Occipital lobe (tissue), 2 donors: ENCODE results near the gene PEX26. TPM values are rescaled to one million over a fixed set of nuclear protein-coding genes. Genes with fewer than 3 reads are reported as not detected.
"Not testable (repeated sequence)": the region's sequence is repeated elsewhere in the genome, so short reads cannot be mapped to it uniquely, and the experiment has no call there.

Source experiments
- DNase-seq: peaks from one replicate; lab custom pipeline; 2025; lab: John Stamatoyannopoulos, UW
- total RNA-seq: library from RNA; depleted of rRNA; stranded (reverse); fragments of >200 nt; gene quantifications from one replicate; pipeline ENCODE4 v1.2.3, GENCODE V29; 2014

The PEX26 gene
- total RNA-seq, result 15.6 TPM

DNA sequence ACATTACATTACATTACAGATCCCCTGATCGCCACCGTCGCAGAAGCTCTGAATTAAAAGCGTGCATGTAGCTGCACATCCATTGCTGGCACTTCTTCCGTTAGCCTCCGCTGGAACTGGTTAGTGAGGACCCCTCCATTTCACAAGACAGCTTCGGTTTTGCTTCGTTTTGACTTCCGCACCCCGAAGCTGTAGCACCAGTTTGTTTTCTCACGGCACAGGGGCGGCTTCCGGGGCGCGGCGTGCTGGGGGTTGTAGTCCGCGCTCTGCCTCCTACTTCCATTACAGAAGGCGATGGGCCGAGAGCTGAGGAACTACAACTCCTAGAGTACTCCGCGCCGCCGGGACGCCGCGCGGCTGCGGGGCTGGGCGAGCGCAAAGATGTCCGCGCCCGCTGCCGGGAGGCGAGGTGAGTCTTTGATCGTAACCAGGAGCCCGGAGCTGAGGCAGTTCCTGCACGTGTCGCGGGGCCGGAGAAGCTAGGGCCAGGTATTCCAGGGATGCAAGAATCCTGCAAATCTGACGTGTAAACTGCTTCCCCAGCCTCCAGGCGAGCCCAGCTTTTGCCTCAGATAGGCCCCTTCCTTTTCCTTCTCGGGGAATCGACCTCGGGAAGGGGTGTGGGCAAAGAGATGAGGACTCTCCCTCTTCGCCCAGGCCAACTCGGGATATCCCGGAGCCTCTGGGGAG, at the start of gene PEX26:
Gene PEX26 (plus strand): TSS at position 352 of the 690 bp plus-strand sequence. CDS start 387 bp downstream, outside the sequence.
- DNase-seq, result peak; percentile 94

DNA sequence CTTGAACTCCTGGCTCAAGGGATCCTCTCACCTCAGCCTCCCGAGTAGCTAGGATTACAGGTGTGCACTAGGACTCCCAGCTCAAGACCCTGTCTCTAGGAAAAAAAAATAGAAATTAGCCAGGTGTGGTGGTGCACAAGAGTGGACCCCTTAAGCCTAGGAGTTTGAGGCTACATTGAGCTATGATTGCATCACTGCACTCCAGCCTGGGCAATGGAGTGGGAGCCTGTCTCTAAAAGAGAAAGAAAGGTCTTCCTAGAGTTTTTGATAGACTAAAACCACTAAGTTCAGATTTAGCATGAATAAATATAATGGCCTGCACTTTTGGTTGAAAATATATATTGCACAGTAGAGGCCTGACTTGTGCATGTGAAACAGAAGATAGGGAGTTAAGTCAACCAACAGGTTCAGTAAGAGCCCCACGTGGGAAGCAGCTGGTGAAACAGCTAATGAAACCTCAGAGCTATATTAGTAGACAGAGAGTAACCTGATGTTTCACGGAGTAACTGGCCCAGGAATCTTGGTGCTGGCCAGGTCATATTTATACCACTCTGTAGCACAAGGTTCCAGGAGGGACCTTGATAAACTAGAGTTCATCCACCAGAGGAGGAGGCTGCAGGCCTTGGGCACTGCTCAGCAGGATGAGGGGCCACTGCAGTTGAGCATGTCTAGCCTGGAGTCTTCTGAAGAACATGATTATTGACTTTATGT, 48.8 kb upstream of the PEX26 start:
- DNase-seq, result no peak

DNA sequence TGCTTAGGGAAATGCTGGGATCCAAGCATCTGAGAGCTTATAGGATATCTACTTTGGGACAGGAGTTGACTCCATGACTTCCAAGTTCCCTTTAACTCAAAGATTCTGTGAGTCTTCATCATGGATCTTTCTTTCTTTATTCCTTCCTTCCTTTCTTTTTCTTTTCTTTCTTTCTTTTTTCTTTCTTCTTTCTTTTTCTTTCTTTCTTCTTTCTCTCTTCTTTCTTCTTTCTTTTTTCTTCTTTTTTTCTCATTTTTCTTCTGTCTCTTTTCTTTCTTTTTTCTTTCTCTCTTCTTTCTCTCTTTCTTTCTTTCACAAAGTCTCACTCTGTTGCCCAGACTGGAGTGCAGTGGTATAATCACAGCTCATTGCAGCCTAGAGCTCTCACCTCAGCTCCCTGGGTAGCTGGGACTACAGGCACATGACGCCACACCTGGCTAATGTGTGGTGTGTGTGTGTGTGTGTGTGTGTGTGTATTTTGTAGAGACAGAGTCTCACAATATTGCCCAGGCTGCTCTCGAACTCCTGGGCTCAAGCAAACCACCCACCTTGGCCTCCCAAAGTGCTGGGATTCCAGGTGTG, 48.0 kb upstream of the PEX26 start:
- DNase-seq, result no peak

DNA sequence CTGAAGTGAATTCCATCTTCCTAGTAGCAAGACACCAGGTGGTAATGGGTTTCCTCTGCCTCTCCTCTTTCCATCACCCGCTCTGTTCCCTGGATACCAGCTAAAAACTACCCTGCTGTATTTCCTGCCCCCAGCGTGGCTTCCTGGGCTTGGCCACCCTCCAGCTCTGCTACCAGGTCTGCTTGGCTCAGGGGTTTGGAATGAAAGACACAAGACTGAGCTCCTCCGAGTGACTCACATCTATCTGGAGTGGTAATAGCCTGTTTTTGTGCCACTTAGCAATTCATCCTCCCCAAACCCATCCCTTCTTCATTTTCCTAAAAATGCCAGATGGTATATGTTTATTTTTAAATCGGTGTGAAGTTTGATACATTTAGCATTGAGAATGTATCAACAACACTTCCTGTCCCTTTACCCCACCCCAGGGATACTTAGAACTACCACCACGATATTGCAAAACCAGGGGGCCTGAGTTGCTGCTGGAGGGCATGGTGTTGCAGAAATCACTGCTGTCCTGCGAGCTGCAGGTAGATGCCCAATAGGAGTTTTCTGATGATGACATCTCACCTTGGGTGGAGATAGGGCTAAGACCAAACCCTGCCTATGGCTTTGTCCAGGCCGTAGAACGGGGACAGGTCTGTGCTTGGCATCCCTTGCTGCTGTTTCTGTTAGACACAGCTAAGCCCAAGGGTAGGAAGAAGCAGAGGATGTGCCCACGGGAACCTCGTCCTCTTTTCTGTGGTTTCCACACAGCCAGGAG, 45.9 kb upstream of the PEX26 start:
- peak; percentile 57 for DNase-seq

DNA sequence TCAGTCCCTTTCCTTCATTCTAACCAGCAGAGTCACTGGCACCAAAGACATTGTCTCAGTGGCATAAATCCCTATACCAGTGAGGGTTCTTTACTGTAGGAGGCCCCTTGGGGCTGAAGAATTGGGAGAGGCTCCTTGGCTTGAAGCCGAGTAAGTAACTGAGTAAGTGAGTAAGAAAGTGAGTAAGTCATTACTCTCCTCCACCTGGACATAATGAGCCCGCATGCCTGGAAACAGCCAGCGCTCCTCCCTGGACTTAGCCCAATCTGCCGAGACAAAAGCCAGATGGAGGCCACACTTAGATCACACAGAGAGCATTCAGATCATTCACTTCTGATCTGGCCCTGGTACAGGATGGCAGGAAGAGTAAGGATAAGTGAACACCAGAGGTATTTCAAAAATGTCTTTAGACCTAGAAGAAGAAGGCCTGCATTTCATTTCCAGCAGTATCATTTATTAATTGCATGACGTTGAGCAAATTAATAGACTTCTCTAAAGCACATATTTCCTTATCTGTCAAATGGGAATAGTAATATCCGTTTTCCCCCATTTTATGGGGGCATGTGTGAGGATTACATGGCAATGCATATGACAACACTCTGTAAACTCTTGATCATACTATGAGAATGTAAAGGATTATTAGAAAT, 45.2 kb upstream of the PEX26 start:
- no peak for DNase-seq

DNA sequence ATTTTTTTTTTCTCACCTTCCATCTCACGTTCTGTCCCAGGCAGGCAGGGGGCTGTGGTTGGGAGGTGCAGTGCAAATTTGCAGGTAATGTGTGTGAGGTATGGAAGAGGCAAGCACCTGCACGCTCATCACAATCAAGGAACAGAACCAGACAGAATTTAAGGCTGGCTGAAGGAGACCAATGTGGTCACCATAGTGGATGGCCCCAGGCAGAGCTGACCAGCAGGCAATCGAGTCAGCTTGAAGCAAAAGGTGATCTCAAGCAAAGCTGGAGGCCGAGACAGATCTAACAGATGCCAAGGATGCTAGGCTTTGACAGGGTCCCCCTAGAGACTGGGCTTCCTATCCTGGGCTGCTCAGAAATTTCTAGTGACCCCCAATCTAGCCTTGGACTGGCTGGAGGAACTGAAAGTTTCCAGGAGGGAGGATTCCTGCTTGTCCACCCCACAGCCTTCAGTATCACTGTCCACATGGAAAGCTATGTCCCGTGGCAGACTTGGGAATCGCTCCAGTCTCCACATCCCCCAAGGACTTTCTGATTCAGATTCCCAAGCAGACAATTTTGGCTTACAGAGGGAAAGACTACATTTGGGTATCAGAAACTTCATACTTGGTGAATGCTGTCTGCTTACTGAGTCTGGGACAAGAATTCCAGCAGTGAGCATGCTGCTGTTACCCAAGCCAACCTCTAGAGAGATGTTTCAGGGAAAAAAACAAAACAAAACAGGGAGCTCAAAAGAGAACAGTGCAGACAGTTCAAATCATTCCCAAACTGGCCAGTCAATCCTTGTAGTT, 44.4 kb upstream of the PEX26 start:
- no peak for DNase-seq

DNA sequence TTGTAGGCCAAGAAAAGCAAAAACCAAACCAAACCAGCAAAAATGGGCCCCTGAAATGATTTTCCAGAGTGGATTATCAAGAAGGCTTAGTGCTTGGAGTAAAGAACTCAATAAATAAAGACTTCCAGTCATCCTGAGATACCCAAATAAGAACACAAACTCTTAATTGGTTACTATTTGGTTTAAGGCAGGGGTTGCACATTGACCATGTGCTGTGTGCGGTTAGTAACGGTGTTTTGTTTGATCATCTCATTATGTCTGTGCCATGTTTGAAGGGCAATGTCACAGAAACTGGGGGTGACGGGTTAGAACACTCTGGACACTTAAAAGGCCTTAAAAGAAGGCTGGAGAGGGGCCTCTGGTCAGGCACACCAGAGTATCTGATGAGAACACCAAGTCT, 43.7 kb upstream of the PEX26 start:
- no peak for DNase-seq

DNA sequence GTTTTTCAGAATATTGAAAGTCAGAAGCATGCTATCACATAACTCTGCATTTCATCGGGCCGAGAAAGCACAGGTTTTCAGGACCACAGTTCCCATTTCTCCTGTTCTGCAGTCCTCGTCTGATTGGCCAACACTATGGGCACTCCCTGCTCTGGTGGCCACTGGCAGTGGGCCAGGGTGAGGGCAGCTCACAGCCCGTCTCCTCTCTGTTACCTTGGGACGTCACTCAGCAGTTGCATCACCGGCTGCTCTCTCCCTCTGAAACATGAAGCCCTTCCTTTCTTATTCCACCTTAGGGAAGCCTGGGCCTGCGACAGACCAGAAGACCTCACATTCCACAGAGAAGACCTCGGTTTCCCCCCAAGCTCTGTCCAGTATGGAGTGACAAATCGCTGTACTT, 42.0 kb upstream of the PEX26 start:
- no peak for DNase-seq

DNA sequence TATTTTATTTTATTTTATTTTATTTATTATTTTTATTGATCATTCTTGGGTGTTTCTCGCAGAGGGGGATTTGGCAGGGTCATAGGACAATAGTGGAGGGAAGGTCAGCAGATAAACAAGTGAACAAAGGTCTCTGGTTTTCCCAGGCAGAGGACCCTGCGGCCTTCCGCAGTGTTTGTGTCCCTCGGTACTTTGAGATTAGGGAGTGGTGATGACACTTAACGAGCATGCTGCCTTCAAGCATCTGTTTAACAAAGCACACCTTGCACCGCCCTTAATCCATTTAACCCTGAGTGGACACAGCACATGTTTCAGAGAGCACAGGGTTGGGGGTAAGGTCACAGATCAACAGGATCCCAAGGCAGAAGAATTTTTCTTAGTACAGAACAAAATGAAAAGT, 36.9 kb upstream of the PEX26 start:
- not testable (repeated sequence) for DNase-seq

DNA sequence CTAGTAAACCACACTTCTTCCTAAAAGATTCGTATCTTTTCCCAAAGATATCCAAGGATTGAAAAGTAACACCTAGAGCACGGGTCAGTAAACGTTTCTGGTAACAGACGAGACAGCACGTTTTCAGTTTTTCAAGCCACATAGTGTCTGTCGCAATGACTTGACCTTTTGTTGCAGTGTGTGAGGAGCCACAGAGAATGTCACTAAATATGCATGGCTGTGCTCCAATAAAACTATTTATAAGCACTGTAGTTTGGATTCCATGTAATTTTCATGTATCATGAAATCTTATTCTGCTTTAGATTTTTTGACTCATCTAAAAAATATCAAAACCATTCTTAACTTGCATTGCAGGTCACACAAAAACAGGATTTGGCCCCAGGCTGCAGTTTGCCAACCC, 35.1 kb upstream of the PEX26 start:
- DNase-seq, result no peak

DNA sequence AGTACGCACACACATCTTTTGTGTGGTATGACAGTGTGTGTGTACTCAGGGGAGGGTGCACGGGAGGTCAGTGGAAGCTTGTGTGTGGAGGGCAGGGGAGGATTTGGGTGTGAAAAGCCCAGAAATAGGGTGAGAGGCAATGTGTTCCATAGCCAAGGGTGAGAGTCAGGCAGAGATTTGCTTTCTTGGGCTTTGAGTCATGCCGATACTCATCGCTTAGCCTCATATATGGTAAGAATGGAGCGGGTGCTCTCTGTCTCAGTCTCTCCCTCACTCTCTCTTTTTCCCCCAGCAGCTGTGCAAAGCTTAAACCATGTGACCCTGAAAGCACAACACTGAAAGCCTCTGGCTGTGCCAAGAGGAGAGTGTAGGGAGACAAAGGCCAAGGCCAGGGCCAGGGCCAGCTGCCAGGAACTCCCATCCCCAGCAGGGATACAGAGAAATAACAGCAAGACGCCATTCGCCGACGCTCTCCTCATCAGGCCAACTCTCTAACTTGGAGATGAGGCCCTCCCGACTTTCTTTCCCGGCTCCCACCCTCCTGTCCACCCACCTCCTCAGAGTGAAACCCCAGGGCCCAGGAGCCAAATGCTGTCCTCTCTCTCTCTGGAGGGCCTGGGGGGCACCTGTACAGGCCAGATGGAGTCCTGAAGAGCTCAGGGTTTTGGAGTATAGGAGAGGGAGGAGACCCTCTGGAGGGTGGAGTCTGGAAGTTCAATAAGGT, 33.1 kb upstream of the PEX26 start:
- peak; percentile 86 for DNase-seq

DNA sequence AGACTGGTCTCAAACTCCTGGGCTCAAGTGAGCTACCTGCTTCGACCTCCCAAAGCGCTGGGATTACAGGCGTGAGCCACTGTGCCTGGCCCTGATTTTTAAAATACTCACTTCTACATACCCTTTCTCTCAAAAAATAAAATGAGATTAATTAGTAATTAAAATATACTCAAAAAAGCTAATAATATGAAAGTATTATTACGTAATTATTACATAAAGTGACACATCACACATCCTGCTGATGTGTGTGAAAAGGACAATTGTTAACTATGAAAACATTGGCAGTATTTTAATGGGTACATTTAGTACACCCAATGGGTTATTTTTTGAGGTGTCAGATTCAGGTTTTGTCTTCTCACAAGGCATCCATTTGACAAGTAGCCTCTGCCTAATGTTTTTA, 32.0 kb upstream of the PEX26 start:
- DNase-seq, result no peak

DNA sequence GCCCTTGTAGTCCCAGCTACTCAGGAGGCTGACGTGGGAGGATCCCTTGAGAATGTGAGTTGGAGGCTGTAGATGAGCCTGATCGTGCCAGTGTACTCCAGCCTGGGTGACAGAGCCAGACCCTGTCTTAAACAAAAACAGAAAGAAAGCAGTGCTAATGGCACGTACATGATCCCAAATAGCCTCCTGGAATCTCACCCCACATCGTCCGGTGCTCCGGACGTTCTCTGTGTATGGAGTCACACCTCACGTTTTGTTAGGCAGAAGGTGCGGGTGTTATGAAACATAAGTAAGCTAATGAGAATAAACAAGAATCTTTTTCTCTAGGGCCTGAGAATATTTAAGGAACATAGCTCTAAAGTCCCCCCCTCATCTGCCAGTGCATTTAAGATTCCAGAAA, 29.7 kb upstream of the PEX26 start:
- no peak for DNase-seq

DNA sequence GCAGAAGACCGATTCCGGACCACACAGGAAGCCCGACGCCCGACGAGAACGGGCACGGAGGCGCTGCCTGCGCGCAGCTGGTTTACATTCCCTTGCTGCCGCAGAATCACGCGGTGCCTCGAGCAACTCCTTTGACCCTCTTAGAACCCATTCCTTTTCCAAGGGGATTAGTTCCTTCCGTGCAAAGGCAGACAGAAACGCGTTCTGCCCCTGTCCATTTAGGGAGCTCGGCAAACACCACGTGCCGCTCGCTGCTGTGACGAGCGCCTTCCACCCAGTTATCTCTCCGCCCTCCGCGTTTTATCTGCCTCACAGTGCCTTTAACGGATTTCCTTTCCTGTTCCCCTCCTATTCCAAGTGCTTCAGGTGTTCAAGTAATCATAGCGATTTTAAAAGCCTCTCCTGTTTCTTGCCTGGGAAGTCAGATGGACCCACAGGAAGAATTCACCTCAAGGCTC, 29.3 kb upstream of the PEX26 start:
- DNase-seq, result no peak

DNA sequence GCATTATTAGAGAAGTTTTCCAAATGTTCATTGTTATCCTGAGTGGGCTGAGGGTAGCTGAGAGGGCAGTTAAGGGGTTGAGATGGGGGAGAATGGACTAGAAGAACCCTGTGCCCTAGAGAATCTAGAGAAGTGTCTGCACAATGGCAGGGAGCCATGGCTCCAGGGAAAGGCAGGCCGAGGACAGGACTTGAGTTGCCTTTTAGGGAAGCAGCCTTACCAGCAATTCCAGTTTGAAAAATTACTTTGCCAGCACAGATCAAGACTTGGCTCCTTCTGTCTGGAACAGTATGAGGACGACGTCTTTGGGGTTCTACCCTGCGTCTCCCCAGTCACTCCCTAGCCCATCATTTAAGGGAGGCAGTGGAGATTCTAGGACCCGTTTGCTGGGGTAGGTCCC, 27.7 kb upstream of the PEX26 start:
- DNase-seq, result no peak

DNA sequence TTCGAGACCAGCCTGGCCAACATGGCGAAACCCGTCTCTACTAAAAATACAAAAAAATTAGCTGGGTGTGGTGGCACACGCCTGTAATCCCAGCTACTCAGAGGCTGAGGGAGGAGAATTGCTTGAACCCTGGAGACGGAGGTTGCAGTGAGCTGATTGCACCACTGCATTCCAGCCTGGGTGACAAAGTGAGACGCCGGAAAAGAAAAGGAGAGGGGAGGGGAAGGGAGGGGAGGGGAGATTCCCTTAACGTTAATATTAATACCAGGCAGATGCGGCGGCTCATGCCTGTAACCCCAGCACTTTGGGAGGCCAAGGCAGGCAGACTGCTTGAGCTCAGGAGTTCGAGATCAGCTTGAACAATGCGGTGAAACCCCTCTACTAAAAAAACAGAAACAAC, 26.7 kb upstream of the PEX26 start:
- DNase-seq, result not testable (repeated sequence)

DNA sequence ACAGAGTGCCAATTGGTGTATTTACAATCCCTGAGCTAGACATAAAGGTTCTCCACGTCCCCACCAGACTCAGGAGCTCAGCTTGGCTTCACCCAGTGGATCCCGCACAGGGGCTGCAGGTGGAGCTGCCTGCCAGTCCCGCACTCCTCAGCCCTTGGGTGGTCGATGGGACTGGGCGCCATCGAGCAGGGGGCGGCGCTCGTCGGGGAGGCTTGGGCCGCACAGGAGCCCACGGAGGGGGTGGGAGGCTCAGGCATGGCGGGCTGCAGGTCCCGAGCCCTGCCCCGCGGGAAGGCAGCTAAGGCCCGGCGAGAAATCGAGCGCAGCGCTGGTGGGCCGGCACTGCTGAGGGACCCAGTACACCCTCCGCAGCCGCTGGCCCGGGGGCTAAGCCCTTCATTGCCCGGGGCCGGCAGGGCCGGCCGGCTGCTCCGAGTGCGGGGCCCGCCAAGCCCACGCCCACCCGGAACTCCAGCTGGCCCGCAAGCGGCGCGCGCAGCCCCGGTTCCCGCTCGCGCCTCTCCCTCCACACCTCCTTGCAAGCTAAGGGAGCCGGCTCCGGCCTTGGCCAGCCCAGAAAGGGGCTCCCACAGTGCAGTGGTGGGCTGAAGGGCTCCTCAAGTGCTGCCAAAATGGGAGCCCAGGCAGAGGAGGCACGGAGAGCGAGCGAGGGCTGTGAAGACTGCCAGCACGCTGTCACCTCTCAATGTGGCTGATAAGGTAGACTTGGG, 24.4 kb upstream of the PEX26 start:
- DNase-seq, result not testable (repeated sequence)

DNA sequence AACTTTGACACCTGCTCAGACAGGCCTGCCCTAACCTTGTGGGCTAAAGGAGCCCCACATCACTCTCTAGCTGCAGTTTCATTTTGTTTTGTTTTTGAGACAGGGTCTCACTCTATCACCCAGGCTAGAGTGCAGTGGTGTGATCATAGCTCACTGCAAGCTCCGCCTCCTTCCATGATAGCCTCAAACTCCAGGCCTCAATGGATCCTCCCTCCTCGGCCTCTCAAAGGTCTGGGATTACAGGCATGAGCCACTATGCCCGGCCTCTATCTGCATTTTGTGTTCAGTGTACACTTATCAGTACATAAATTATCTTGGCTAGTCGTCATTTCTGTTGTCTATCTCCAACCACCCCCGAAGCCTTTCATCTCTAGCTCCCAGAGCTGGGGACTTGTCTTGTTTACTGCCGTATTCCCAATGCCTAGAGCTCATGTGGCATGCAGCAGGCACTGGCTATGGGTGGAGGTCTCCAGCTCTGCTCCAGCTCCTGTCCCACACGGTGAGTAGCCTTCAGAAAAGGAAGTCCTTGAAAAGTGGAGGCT, 22.1 kb upstream of the PEX26 start:
- DNase-seq, result no peak

DNA sequence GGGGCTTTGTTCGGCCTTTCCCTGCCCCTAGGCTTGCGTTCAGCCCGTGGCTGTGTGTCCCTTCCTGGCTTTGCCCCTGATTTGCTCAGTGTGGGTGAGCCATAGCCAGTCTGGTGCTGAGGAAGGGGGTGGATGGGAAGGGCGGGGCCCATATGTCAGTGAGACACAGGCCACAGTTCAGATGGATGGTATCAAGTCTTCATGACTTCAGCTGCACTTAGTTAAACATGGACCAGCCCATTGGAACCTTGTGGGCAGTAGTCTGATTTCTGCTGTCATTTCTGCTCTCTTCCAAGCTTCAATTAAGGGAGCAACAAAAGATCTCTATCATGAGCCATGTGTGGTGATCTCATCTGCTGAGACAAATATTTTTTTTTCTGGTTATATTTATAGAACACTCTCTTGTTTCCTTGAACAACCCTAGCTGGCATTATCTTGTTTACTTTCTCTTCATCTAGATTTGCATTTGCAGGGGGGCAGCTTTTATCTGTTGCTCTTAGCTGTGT, 21.6 kb upstream of the PEX26 start:
- DNase-seq, result peak; percentile 58
